NCI-H2107 (cell line): Measurements from ENCODE around the gene ANKFN1.

Experiments
- DNase-seq: peaks from one replicate; lab custom pipeline; 2025; lab: John Stamatoyannopoulos, UW

The ANKFN1 gene

GRCh38 chr17:56505154-56505756, 352.0 kb downstream of the ANKFN1 start:
- DNase-seq = no peak

DNA sequence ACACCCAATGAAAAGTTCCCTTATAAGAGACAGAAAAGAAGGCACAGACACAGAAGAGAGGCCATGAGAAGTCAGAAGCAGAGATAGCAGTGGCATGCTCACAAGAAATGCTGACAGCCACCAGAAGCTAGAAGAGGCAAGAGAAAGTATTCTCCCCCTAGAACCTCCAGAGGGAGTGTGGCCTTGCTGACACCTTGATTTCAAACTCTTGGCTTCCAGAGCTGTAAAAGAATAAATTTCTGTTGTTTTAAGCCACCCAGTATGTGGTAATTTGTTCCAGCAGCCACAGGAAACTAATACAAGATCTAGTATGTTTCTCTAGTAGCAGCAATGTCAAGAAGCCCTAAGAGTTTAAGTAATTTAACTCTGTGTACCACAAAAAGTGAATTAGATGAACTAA, 353.1 kb downstream of the ANKFN1 start:
- DNase-seq = no peak

DNA sequence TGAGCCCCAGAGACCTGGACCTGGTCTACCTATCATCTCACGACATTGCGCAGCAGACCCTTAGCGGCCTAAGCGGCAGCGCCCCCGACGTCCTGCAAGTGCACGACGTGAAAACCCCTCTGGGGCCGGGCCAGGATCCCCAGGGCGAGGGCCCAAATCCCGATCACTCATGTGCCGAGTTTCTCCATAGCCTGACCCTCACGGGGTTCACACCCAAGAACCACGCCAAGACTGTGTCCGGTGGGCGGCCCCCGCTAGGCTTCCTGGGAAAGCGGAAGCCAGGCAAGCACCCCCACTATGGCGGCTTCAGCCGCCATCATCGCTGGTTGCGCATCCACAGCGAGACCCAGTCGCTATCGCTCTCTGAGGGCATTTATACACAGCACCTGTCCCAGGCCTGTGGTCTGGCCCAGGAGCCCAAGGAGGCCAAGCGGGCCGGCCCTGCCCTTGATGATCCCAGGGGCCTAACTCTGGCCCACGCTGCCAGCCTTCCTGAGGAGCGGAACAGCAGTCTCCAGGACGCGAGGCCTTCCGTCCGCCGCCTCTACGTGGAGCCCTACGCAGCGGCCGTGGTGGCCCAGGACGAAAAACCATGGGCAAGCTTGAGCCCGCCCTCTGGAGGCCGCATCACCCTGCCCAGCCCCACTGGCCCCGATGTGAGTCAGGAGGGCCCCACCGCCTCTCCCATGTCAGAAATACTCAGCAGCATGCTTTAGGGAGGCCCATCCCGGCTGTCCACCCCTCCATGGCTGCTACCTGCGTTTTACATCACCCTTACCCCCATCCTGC, 357.5 kb downstream of the ANKFN1 start:
- DNase-seq = no peak

DNA sequence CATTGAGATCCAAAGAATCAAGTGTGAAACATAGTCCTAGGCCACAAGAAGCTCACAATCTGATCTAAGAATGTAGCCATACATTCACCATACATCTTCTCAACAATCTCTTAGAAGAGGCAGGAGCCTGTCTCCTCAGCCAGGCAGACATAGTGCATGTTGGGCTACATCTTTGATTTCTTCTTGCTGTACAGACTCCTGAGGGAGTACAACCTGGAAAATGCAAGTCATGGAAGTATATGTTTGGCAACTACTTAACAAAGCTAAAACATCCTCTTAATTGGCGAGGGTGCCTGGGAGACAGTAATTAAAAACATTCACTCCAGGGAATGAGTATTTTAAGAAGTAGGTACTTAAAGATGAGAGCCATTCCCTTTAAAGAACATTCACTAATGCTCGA, 361.0 kb downstream of the ANKFN1 start:
- DNase-seq = no peak

GRCh38 chr17:56514899-56515298, 361.6 kb downstream of the ANKFN1 start:
- DNase-seq = no peak

DNA sequence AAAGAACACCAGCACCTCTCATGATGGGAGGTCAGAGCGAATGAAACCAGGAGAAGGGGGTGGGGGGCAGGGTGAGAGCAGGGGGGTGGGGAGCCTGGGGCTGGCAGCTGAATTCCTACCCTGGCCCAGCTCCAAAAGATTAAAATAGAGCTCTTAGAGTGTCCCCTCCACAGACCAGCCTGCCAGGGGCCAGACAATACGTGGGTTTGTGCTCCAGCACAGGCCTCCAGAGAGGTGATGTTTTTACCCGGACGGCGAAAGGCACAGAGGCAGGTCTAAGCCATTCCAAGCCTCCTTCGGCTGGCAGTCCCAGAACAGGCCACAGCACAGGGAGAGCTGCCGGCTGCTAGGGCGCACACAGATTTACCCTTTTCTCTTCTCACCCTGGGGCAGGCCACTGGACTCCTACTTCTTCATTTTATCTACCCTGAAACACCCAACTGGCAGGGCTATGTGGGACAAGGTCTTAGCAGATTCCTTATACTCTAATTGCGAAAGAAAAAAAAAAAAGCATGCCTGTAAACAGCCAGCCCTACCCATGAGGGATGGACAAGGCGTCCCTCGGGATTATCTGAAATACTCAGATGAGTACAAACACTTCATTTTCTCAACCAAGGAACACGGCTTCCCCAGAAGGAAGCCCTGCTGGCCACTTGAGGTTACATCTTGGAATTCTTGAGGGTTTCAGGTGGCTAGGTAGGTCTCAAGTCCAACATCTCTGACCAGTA, 368.3 kb downstream of the ANKFN1 start:
- DNase-seq = no peak

DNA sequence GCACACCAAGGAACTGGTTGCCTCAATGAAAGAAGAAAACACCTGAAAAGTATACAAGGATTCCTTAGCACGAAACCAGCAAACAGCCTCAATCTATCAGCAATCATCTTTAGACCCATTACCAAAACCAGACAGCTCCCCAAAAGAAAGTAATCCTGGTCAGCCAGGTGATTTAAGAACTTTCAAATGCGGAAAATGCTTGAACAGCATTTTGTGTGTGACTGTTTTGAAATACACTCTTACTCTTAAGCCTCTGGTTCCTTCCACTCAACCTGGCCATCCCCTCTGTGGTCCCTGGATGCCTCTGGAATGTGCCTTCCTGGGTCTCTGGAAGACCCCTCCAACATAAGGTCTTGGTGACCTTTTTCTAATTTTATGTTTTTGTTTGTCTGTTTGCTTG, 369.8 kb downstream of the ANKFN1 start:
- DNase-seq = no peak

DNA sequence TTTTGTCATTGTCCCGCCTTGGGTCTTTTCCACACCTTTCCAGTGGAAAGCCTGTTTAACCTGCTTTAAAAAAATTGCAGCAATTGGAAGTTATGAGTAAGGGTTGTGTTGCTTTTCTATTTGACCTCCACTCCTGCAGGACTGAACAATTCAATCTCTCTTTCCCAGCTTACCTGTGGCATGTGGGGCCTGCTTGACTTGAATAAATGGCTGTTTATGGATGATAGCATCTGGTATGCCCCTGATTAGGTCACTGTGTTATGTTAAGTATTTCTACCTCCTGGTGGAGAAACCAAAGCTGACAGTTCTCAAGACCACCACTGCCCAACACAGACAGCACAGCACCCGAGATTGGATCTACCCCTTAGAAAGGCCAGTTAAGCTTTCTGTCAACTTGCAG, 375.4 kb downstream of the ANKFN1 start:
- no peak for DNase-seq

GRCh38 chr17:56532926-56533325, 379.7 kb downstream of the ANKFN1 start:
- no peak for DNase-seq

- no peak for DNase-seq
Measured at GRCh38 chr17:56536766-56537165, 383.5 kb downstream of the ANKFN1 start.

DNA sequence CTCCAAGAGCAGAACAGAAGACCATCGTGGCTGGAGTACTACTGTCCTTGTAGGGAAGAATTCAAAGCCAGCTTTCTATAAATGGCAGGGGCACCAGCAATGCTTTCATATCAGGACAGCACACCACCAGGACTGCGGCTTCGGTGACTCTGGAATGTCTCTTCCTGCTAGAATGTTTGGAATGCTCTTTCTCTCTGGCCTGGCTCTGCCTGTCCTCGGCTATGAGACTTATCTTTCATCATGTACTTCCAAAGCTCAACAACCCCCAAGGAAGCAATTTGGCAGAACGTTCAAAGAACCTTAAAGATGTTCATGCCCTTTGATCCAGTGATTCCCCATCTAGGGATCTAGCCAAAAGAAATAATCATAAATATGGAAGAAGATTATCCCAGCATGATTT, 387.6 kb downstream of the ANKFN1 start:
- DNase-seq = no peak

GRCh38 chr17:56543280-56543679, 390.0 kb downstream of the ANKFN1 start:
- DNase-seq = no peak

GRCh38 chr17:56545106-56545505, 391.8 kb downstream of the ANKFN1 start:
- no peak for DNase-seq

DNA sequence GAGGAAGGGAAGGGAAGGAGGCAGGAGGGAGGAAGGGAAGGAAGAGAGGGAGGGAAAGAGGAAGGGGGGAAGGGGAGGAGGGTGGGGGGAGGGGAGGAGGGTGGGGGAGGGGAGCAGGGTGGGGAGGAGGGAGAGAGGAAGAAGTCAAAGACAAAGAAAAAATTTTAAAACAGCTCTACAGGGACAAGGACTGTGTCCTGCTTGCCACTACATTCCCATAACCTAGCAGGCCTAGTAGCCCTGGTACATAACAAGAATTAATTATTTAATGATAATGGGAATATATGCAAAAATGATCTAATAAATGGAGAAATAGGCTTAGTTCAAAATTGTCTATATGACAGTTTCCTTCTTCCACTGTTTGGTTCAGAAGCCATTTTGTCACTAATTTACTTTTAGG, 392.7 kb downstream of the ANKFN1 start:
- no peak for DNase-seq

DNA sequence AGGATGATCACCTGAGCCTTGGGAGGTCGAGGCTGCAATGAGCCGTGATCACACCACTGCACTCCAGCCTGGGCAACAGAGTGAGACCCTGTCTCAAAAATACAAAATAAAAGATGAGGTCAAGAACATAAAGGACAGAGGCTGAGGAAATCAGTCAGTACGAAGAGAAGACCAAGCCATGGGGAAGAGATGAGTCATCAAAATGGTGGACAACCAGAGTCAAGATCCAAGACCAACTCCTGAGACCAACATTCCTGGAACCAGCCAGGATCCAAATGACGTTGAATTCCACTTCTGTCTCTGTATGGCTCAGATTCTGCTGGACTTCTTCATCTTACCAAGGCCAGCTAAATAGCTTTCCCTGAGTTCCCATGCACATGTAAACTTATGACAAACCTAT, 395.4 kb downstream of the ANKFN1 start:
- DNase-seq = no peak

GRCh38 chr17:56549501-56549900, 396.2 kb downstream of the ANKFN1 start:
- DNase-seq = no peak

DNA sequence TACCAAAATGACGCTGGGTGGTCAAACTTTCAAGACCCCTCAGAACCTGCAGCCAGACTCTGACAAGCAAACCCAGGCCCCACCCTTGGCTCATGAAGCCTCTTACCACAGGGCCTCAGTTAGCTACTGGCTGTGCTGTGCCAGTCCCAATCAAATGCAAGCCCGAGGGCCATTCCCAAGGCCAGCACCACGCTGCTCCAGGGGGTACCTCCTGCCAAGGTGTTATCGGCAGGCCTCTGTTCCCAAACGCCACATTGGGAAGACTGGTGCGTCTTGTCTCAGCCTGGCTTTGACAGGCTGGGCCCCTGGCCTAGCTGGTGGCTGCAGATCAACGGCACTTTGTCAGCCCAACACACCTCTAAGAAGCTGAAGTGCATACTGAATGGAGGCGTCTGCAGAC, 404.4 kb downstream of the ANKFN1 start:
- no peak for DNase-seq

GRCh38 chr17:56558088-56558487, 404.8 kb downstream of the ANKFN1 start:
- DNase-seq = no peak
